A673 (cell line): ENCODE results near the gene INPP5A.

ENCODE experiments used
- EZH2 ChIP-seq: fragments of 200-600 bp; sonication (generic); IDR thresholded peaks from 2 replicates; pipeline ENCODE4 v1.6.1; 2017; ENCODE audit warnings: borderline replicate concordance, low read depth, mild to moderate bottlenecking, mixed read lengths, antibody characterized with exemption, low read length; ENCODE audit not compliant: poor library complexity, severe bottlenecking
- TF ChIP-seq, protein P1 (sequence below): fragments of 300-800, 200-600 bp; sonication (generic); conservative IDR thresholded peaks from 2 replicates; pipeline ENCODE4 v1.5.1; 2017; ENCODE audit warnings: low read depth, mild to moderate bottlenecking, antibody characterized with exemption, low read length, moderate library complexity, mixed read lengths

DNA sequence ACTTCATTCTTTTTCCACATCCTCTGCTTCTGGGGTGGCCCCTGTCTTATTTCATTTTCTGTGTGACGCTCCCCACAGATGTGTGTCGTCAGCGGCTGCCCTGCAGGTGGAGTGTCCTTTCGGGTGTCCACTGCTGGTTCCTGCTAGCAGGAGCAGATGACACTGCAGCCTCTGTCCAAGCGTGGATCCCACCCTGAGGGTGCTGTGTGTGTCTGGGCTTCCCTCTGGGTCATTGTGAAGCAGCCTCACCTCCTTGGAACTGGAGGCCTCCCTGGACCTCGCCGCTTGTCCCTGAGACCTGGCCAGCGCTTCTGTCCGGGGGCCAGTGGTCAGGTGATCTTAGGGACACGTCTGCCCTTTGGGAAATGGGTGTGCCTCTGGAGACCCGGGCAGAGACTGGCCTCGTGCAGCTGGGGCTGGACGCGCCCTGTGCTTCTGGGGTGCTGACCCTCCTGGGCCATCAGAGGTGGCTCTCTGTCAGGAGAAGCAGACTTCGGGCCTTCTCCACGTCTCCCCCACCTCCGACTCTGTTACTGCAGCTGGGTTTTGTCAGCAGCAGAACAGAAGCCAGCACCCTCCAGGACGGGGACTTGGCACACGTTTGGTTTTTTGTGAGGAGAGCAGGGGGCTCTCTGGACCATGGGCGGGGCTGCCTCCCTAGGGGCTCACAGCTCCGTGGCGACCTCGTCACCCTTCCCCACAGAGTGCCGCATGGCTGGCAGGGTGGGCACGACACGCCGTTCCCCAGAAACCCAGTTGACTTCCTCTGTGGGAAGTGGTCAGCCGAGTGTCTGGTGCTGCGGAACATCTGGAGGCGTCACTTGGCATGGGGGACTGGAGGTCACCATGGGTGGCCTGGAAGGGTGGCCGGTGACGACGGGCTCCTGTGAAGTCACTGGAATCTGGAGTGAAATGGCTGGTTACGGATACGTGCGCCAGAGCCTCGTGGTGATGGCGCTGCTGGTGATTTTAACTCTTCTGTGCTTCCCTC is 48.4 kb downstream of the INPP5A start:
- TF ChIP-seq EZH2 = no peak
- TF ChIP-seq, protein P1, sequence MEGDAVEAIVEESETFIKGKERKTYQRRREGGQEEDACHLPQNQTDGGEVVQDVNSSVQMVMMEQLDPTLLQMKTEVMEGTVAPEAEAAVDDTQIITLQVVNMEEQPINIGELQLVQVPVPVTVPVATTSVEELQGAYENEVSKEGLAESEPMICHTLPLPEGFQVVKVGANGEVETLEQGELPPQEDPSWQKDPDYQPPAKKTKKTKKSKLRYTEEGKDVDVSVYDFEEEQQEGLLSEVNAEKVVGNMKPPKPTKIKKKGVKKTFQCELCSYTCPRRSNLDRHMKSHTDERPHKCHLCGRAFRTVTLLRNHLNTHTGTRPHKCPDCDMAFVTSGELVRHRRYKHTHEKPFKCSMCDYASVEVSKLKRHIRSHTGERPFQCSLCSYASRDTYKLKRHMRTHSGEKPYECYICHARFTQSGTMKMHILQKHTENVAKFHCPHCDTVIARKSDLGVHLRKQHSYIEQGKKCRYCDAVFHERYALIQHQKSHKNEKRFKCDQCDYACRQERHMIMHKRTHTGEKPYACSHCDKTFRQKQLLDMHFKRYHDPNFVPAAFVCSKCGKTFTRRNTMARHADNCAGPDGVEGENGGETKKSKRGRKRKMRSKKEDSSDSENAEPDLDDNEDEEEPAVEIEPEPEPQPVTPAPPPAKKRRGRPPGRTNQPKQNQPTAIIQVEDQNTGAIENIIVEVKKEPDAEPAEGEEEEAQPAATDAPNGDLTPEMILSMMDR = no peak
